MM.1S (cell line): ENCODE results near the gene SPATA45.

Source experiments
- CTCF ChIP-seq: fragments of 300-600 bp; sonication (generic); IDR thresholded peaks from 2 replicates; pipeline ENCODE4 v1.5.1; 2016; ENCODE audit warnings: antibody characterized with exemption, low read length, mixed read lengths
- EZH2 ChIP-seq: fragments of 300-600 bp; sonication (generic); optimal IDR thresholded peaks from 2 replicates; pipeline ENCODE3; 2017; ENCODE audit warnings: low read depth, mild to moderate bottlenecking, antibody characterized with exemption, low read length, mixed read lengths

GRCh38 chr1:212856755-212857154 lies 9.3 kb upstream of the SPATA45 start:
- TF ChIP-seq CTCF = no peak
- TF ChIP-seq EZH2 = no peak
